MV-4-11 (cell line): ENCODE measurements around the gene CDC42EP3.

Experiments
- DNase-seq: peaks from one replicate; lab custom pipeline; 2025; lab: John Stamatoyannopoulos, UW

CDC42EP3 gene

DNA sequence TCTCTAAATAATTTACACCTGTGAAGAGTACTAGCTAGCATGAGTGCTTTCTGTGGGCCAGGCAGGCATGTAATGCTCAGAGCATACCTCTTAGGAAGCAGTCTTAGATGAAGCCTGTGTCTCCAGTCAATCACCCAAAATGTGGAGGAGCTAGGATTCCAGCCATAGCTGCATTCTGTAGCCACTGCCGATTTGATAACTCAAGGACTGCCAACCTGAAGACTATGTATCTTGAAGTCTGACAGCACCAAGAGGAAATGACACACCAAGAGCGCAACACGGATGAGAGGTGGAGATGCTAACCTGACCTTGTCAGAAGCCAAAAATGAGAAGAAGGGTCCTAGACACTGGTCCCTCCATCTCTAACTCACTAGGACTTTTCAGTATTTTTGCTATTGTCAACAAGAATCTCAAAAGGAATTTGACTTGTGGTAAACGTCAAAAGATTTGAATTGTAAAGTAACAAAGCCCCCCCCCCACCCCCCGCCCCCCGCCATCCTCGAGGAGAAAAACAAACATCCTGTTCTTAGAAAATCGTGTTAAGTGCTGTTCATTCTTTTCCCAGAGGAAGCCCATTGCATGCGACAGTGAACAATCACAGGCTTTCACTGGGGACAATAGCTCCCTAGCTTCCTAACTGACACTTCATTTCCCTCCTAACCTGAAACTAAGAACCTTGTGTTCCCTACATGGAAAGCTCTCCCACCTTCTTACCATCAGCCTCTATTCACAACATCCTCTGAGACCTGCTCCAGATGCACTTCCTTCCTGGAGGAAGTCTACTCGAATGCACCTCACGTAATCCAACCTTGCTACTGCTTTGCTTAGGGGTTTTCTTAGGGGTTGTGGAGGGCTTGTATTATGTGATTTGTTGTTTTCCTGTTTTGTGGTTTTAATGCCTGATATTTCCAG, 14.7 kb downstream of the CDC42EP3 start:
- no peak for DNase-seq

DNA sequence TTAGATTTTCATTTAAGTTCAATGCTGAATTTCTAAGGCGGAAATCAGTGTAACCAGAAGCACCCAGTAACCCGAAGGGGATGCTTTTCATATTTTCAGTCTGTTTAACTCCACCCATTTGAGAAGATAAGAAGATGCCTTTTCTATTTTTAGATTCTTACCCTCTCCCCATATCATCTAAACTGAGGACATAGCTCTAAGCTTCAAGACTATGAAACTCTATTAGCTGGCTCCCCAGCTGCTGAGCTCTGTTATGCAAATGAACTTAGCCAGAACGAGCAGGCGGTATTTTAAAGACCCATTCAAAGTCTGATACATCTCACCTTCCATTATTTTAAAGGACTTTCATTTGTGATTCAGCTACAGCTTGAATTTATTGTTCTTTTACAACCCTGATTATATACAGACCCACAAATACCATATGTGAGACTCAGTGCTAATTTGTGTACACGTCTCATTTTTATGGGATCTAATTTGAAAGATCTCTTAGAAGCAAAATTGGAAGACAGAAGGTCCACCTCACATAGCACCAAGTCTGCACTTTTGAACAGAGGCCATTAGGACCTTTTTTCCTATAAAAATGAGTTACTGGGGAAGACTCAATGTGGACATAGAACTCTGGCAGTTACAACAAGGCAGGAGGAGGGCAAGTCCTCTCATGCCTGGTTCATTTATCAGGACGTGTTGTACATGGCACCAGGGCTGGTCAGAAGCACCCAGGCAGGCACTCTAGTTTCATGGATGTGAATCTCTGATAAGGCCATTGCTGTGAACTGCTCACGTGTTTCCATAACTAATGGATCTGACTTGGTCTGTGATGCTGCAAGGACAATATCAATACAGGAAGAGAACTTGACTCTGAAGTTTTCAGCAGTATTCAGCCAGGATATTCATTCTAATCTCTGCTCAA, 16.3 kb downstream of the CDC42EP3 start:
- no peak for DNase-seq

DNA sequence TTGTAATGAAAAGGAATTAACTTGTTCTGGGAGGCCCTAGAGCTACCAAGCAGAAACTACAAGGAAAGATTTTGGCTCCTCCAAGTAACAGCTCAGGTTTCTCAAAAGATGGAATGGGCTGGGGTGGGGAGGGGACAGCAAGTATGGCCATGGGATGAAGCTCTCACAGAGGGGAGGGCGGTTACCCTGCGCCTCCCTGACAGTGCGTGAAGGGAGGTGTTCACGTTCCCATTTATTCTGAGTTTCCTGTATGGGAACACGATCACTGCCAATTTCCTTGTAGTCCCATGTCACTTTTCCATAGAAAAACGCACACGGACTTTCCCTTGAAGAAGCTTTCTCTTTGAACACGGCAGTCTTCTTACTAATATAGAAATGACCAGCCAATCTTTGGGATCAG, 17.0 kb downstream of the CDC42EP3 start:
- no peak for DNase-seq

DNA sequence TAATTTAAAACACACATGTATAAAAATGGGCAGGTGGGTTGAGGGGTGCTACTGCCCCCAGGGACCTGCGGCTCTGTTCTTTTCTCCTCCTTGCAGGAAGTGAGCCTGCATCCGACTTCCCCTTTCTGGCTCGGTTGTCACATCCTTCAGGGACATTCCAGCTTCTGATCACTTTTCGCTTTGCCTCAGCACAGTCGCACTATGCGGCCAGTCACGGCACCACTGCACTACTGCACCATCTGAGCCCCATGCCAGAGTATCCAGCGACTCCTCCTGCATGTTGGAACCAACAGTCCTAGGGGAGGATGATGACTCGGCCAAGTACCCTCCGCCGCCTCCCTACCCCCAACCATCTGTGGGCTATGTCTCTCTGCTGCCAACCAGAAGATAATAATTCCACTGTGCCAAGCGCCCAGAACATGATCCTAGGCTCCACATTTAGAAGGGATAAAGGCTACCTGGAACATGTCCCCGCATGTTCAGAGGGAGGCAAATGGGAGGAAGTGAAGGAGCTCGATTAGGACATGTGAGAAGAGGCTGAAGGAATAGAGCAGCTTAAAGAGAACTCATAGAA, 17.6 kb downstream of the CDC42EP3 start:
- DNase-seq = peak; percentile 78

DNA sequence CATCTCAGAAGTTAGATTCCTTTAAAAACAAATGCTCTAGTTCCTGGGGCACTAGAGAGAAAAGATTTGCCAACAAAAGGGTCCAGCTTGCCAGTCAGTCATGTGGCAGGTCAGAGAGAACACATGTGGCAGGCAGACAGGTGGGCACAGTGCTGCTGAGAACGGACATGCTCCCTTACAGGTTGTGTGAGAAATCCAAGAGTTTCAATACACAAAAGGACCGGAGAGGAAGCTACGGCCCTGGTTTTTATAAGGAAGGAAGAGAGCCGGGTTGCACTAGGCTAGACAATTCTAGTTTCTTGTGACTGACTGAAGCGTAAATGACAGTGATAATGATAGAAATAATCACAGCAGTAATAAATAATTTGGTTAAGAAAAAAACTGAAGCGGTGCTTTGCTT, 18.3 kb downstream of the CDC42EP3 start:
- DNase-seq = no peak

DNA sequence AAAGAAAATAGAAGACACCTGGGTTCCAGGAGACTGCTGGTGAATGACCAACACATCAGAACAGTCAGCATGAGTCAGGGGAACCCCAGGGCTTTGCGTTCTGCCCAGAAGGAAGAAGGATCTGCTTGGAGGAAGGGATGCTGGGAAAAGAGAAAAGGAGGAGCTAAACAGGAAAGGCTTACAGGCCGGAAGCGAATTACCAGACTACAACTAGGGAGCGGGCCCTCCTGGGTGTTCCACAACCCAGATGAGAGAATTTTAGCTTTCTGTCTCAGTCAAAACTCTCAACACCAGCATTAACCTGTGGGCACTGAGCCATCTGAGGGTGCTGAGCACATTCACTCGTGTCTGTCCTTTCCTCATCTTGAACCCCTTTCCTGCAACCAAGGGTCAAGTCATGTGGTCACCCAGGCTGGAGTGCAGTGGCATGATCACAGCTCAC, 19.2 kb downstream of the CDC42EP3 start:
- no peak for DNase-seq

DNA sequence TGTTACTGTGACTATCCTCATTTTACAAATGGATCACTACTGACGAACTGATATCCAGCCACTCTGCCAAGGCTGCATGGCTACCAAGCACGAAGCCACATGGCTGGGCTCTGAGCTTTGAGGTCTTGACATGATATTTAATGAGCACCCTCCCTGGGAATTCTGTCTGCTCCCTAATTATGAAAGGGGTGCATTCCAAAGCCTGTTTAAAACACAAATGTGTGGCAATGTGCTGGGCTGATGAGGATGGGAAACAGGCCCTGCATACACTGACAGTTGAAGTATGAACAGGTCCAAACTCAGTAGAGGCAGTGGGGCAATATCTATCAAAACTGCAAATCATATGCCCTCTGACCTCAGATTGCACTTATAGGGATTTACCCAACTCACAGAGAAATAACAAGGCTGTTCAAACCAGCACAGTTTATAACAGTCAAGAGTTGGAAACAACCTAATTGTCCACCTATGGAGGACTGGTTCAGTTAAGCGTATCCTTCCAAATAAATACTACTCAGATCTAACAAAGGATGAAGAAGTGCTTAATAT, 20.8 kb downstream of the CDC42EP3 start:
- DNase-seq = no peak

DNA sequence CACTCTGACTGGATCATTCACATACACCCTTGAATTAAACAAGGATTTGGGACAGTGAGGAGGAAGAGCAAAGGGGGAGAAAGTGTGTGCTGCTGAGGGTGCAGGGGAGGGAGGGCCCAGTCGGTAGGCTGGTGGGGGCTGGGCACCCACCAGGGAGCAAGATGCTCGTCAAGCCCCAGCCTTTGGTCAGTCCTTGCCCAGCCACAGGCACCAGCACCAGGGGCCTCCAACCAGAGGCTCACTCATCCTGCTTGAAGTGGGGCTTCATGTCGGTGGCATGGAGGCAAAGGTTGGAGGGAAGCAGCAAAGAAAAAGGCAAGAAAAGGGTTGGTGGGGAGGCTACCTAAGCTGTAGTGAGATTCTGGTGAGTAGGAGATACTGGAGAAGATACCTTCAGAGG, 21.9 kb downstream of the CDC42EP3 start:
- DNase-seq = no peak

DNA sequence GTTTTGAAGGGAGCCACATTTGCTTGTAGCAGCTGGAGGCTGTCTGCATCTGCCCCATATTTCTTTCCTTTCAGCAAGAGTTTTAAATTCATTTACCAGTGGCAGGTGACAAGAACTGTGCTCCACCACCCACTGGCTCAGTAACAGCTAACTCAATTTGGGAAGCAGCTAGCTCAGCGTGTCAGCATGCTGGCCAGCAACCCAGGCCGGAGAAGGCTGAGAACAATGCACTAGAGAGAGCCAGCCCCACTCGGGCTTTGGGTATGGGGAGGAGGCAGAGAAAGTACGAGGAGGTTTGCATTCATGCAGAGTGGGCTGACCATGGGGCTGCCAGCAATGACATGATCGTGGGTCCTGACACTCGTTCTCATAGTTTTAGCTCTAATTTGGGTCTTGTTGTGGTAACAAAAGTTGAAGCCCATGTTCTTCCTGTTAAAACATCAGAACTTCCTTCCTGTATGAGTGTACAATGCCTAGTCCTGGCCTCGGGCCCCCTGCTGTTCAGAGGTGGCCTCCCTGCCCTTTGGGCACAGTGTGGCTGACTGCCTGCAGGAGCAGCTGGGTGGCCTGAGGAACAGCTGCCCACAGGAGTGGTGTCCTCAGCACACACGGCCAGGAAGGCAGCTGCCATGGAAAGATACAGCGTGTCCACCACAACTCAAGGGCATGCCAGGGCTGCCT, 23.0 kb downstream of the CDC42EP3 start:
- peak; percentile 70 for DNase-seq

DNA sequence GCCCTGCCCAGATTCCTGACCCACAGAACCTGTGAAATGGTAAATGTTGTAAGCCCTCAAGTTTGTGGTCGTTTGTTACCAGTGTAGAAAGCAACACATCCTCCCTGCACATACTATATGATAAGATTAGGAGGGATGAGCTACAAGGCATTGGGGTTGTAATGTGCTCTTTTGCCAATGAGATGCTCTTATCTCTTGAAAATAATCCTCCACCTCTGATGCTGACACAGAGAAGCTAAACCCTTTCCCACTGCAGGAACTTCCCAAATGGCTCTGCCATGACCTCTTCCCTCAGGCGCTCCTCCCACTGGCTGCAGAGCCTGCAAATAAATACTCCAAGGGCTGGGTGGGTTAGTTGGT, 23.5 kb downstream of the CDC42EP3 start:
- no peak for DNase-seq

DNA sequence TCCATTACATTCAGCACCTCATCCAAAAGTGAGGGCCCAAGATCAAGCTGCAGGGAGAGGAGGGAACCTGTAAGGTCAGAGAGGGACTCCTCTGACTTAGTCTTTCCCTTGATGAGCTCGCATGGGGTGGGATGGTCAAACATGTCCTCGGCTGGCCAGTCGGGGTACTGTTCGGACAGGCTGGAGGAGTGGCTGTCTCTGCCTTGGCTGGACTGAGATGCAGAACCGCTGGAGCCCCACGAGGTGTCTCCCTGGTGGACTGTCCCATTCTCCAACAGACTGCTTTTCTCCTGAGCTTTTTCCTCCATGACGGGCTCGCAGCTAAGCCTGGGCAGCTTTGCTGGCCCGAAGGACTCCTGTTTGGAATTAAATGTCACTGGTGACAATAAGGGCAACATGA, 25.6 kb downstream of the CDC42EP3 start:
- DNase-seq = no peak

DNA sequence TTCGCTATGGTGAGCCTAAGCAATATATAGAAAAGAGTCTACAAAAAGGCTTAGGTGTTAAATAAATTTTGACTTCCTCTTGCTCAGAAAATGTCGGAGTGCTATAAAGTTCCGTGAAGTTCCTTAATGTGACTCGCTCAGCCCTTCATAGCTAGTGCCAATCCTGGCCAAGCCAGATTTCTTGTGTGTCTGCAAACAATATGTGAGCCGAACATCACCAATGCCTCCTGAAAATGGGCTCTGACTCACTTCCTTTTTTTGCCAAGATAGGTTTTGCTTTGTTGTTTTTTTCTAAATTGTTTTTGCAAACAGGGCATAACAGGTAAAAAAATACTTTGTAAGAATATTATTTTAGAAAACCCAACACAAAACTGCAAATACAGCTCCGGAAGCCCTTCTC, 26.1 kb downstream of the CDC42EP3 start:
- DNase-seq = peak; percentile 65

DNA sequence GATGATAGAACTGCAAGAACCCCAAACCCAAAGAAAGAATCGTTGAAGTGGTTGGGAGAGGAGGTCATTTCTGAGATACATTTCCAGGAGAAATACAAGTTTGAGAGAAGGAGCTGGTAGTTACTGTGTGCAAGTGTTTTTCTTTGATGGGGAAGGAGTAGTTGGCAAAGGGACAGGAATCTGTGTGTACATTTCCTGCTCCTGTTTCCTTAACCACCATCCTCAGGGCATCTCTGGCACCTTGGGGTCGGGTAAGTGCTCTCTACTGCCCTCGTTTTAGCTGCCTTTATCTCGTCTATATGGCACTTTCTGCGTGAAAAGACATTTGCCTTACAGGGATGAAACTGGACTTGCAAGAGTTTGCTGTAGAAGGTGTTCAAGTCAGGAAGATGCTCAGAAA, 27.3 kb downstream of the CDC42EP3 start:
- no peak for DNase-seq

DNA sequence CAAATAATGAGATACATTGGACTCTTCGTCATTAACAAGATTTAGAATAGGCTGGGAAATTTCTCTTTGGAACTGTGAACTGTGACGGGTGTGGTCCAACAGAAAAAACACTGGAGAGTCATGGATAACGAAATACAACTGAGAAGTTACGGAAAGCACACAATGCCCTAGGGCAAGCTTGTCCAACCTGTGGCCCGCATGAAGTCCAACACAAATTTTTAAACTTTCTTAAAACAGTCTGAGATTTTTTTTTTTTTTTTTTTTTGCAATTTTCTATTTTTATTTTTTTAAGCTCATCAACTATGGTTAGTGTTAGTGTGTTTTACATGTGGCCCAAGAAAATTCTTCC, 27.7 kb downstream of the CDC42EP3 start:
- DNase-seq = no peak

DNA sequence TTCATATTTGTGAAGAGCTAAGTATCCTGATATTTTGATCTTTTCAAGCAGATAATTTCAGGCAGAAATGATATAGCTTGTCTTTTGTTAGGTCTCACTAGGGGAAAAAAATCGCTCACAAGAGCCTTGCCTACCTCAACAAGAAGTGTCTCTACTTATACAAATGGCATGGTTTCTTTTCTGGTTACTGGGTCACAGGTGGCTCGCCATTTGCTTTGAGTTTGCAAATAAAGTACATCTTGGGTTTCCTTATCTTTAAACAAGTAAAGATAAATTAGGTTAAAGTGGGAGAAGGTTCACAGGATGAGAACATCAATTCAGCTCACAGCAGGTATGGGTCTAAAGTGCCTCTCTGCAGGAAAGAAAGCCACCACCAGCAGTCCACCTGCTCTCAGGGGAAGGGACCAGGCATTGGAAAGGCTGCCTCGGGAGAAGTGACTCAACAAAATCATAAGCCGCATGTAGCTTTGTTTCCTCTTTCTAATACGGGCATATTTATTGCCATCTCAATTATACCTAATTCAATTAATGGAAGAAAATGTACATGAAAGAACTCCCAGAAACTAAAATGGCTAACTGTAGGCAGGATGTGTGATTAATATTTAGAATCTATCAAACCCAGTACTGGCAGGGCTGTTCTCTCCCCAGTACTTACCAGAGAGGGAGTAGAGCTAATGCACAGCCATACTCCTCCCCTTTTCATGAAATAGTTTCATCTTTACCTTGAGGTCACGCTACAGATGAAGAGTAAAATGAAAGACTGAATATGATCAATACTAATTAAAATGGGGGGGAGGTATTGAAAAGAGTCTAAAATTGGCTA, 28.3 kb downstream of the CDC42EP3 start:
- DNase-seq = no peak

DNA sequence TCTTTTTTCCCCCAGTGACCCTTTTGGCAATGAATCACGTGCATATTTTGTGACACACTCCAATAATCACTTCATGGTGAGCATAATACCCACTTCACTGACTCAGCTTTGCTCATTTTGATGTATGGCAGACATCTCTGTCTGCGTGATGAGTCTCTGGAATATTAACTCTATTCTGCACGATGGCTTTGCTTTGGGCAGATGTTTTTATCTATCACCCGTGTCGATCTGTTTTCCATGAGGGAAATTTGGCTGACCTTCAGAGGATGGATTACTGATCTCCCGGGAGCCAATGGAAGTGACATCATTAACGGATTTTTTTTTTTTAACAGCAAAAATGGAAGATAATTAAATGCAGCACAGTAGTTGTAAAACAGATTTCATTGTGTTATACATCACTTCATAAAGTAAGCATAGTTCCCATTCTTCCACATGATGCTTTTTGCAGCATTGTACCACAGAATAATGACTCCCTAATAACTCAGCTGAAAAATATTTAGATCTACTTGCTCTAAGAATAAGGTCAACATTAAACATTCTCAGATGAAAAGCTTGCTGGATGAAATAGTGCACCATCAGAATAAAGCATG, 29.8 kb downstream of the CDC42EP3 start:
- no peak for DNase-seq

DNA sequence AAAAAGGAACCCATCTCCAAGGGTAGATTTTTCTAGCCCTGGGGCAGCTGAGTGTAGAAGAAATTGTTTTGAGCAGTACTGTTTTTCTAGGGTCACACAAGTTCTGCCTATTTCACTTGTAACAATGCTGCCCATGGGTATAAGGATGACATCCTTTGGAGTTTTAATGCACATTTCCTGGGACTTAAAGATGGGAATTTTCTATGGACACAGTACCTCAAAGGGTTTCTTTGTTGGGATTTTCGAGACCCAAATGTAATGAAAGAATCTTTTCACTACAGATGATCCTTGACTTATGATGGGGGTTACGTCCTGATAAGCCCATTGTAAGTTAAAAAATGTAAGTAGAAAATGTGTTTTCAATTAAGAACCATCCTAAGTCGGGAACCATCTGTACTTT, 31.8 kb downstream of the CDC42EP3 start:
- no peak for DNase-seq

DNA sequence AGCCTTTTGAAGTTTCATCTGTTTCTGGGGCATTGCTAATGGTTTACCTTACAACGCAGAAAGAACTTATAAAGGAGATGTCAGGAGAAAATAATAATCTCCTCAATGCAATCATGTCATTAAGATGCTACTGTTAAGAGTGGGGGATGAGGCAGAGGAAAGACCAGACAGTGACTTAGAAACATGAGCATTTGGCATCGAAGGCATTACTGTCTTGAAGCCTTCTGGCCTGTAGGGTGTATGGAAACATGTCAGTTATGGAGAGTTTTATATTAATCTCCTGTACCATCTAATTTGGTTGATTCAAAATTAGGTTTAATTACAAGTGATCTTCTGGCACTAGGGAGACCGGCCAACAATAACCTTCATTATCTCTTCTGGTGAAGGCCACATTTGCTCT, 32.5 kb downstream of the CDC42EP3 start:
- no peak for DNase-seq

DNA sequence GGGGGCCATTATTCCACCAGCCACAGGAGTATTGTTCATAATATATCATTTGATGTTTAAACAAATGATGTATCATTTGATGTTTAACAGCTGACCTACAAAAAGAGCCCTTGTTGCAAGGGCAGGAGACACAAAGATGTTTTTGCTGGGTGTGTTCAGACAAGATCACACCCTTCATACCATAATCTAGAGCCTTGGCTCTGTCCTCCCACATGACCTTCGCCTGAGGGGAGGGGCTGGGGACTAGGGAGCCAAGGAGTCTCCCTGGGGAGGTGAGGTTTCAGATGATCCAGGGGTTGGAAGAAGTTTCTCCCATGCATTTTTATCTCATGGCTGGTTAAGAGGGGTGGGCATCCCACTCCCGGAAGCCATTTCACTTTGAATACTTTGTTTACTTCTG, 33.5 kb downstream of the CDC42EP3 start:
- no peak for DNase-seq

DNA sequence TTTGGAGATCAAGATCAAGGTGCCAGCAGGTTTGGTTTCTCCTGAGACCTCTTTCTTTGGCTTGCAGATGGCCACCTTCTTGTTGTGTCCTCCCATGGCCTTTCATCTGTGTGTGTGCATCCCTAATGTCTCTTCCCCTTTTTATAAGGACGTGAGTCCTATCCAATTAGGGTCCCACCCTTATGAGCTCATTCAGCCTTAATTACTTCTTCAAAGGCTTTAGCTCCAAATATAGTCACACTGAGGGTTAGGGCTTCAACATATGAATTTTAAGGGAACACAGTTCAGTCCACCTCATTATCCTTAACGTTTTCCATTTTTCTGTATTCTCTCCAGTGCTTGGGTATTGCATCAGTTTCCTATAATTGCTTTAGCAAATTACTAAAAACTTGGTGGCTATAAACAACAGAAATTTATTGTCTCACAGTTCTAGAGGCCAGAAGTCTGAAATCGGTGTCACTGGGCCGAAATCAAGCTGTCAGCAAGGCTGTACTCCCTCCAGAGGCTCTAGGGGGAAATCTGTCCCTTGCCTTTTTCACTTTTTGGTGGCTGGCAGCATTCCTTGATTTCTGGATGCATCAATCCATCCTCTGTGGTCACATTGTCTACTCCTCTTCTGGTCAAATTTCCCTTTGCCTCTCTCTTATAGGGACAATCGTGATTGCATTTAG, 34.1 kb downstream of the CDC42EP3 start:
- peak; percentile 58 for DNase-seq
